Stimulated activated CD4-positive, alpha-beta T cell treated with anti-CD3 and anti-CD28 coated beads, Interleukin-1b, Interleukin-23, amount 100 ng/mL, for 4 hours (primary cell): ENCODE results near the gene GRM4.

Source experiments
- DNase-seq, 2 donors: peaks; one replicate each; pipeline ENCODE4 v3.0.0-alpha.2; 2020; ENCODE audit warnings: low read depth in 2 of 2

Gene GRM4

DNA sequence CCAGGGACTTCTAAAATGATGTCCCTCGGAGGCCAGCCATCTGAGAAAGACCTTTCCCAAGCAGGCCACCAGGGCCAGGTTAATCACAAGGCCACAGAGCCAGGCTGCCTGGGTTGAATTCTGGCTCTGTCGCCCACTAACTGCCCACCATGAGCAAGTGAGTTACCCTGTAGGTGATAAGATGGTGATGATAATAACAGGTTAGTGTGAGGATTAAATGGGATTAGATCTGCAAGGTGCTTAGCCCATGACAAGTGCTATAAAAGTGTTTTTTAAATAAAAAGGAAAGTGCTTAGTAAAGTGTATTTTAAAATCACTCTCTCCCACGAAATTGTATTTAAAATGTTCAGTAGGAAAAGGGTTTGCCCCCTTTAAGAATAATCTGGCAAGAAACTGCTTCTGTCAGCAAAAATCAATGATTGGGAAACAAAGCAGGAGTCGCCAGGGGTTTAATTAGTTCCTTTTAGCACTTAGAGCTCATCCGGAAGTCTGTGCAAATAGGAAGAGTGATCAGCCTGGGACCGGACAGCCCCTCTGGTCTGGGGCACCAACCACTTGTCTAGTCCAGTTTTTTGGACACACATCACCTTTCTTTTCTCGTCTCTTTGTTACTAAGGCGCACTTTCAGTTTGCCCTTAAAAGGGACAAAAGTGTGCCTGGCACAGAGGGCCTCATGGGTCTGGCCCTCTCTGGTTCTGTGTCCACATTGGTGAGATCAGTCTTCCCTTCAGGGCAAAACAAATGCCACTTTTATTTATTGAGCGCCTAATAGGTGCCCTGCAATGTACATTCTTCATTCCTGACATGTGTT, 150.4 kb downstream of the GRM4 start:
- DNase-seq = no peak

DNA sequence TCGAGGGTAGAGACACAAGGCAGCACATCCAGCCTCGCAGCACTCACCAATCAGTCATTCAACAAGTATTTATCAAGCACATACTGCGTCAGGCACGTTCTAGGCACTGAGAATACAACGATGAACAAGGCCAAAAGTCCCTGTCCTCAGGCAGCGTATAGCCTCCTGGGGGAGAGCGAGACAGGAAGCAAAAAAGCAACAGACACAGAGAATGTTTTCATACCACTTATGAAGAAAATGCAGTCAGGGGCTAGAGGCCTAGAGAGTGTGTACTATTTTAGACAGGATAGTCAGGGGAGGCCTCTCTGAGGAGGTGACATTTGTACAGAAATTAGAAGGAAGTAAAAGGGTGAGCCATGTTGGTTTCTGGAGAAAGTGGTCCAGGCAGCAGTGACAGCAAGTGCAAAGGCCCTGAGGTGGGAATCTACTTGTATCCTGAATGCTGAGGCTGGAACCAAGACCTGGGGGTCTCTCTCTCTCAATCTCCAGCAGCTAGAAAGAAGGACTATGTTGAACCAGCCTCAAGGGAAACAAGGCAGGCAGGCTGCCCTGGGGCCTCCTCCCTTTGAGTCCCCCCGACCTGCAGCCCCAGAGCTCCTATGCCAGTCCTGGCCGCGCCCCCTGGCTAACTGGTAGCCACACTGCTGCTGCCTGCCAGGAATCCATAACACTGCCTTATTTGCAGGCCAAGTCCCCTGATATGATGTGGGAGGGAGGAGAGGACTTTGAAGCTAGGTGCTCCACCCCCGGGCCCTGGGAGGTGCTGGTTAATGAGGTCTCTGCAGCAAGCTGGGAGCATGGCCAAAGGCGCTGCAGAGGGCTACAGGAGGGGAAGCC, 151.2 kb downstream of the GRM4 start:
- DNase-seq = no peak

DNA sequence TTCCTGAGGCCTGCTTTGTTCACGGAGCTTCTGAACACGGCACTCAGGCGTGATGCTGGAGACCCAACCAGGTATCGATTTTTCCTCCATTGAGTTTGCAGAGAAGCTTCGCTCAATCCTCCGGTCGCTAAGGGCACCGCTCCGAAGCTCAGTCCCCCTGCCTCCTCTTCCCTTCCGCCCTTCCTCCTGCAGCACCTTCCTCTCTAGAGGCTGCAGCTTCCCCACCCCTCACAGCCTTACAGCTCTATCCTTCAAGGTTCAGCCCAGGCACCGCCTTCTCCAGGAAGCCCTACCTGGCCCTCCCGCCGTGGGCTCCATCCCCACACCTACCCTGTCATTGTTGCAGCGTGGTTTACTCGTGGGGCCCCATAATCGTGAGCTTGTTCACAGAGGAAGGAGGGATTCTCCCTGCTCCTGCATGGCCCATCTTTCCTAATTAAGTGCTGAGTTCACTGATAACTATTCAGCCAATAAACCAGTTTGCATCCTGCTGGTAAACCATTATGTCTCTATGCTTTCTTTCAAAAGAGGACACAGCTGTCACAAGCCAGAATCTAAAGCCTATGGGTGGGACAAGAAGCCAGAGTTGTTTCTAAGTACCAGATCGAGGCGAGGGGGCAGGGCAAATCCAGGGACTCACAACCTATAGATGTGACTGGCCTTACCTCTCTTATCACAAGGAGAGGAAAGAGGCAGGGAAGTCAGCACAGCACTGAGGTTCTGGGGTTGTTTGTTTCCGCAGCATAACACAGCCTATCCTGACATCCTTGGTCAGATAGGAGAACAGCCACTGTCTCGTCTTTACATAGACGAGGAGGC, 152.0 kb downstream of the GRM4 start:
- DNase-seq = no peak

DNA sequence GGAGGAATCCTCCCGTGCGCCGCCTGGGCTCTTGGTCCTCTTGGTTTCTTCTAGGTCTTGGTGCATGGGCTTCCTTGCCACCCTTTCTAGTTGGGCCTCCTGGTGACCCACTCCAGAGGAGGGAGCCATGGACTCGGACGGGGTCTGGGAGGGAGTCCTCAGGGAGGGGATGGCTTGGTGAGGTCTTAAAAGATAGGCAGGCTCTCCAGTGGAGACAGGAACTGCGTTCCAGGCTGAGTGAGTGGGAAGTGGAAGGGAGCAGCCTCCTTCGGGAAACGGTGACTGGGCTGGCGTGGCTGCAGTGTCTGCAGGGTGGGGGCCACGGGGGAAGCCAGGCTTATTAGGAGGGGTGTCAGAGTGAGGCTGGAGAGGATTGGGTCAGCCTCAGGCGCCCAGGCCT, 152.8 kb downstream of the GRM4 start:
- DNase-seq = no peak

DNA sequence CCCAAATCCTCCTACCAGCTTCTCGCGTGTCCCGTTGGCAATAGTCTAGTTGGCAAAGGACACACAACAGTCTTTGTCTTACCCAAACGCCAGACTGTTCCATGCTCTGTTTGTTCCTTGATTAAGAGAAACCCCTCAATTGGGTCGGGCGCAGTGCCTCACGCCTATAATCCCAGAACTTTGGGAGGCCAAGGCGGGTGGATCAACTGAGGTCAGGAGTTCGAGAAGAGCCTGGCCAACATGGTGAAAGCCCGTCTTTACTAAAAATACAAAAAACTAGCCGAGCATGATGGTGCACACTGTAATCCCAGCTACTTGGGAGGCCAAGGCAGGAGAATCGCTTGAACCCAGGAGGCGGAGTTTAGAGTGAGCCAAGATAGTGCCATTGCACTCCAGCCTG, 153.7 kb downstream of the GRM4 start:
- no peak for DNase-seq

DNA sequence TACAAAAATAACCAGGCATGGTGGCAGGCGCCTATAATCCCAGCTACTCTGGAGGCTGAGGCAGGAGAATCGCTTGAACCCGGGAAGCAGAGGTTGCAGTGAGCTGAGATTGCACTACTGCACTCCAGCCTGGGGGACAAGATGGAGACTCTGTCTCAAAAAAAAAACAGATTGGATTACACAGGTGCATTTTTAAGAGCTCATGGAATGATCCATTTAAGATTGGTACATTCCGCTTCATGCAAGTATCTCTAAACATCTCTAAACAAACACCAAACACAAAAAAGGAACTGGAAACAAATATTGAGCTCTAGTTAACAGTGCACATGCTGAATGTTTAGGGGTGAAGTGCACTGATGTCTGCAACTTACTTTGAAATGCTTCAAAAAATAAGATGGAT, 154.3 kb downstream of the GRM4 start:
- DNase-seq = no peak

DNA sequence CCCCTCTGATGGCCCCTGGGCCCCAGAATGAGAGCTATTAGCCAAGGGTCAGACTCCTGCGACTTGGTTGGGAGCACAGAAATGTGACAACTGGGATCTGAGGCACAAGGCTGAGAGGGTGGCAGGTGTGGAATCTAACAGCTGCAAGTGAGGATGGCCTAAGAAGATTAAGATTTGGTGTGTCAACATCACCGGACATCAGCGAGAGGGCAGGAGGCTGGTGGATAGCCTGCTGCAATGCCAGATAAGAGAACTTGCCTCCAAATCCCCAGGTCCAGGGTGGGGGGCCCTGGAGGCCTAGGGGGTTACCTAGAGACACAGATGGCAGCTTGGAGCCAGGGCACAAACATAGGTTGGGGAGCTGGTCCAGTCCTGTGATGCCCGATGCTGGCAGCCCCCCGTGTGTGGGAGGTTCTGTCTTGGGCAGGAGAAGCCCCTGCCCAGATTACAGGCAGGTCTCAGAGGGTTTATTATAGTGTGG, 155.8 kb downstream of the GRM4 start:
- DNase-seq = no peak

DNA sequence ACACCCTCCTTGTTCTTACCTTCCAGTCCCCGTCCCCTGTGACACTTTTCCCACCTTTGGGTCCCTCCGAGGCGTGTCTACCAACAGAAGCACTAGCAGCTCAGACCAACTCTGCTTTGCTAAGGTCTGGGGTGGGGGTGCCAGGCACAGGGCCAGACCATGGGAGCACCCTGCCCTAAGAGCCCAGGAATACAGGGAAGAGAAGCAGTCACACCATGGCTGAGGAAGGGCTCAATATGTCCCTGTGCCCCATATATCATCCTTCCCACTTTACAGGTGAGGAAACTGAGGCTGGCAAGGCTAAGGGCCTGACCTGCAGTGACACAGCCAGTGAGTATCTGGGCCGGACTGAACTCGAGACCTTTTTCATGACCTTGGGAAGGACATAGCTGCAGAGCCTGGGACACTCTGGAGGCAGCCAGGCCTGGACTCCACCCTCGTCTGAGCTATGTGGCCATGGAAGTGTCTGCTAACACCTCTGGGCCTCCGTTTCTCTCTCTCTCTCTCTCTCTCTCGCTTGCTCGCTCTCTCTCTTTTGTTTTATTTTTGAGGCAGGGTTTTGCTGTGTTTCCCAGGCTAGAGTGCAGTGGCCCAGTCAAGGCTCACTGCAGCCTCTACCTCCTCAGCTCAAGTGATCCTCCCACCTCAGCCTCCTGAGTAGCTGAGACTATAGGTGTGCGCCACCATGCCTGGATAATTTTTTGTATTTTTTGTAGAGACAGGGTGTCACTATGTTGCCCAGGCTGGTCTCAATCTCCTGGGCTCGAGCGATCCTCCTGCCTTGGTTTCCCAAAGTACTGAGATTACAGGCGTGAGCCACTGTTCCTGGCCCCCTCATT, 156.7 kb downstream of the GRM4 start:
- DNase-seq = no peak

DNA sequence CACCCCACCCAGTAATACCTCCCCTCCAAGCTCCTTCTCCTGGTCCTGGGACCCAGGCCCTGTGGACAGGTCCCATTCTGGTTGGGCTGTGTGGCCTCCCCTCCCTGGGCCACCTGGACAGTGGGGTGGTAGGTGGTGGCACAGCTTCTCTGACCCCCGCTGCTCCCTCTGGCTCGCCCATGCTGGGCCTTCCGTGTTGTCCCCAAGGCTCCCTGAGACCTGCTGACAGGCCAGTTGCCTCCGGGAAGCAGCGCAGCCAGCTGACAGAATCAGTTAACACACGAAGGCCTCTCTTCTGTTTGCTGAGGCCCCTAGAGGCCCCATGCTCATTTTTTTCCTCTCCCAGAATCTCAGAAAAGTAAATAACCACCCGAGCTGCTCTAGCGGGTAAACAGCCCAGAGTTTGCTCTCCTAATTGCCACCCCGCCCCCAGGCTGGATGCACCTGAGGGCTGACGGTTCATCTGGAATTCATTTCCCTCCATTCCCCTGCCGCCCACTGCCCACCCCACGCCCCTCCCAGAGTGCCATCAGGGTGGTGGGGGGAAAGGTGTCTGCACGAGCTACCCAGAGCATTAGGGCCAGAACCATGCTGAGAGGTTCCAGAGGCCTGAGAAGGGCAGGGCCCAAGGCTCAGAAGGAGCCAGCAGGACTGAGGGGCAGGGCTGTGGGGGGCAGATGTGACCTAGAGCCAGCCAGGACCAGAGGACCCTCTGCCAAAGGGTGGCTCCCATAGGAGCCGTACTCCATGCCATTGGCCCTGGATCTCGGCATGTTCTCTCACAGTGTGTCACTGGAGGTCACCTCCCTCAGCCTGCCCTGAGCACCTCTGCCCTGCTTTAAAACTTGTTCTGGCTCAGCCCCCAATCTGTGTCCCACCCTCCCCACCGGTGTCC, 157.5 kb downstream of the GRM4 start:
- no peak for DNase-seq

DNA sequence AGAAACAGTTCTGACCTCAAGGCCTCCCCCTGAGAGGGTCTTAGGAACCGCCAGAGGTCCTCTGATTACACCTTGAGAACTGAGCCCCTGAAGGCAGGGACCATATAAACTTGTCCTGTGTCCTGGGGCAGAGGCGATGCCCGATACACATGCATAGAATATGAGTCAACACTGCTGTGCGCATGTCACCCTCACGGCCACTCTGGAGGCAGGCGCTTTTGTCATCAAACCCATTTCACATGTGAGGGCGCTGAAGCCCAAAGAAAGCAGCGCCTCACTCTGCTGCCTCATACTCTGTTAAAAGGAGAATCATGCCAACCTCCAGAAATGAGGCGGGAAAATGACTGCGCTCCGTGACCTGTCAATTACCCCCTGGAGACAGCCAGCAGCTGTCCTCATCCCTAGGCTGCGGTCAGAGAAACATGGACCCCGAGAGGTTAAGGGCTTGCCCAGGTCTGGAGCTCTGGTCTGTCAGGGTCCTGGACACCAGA, 158.3 kb downstream of the GRM4 start:
- no peak for DNase-seq

DNA sequence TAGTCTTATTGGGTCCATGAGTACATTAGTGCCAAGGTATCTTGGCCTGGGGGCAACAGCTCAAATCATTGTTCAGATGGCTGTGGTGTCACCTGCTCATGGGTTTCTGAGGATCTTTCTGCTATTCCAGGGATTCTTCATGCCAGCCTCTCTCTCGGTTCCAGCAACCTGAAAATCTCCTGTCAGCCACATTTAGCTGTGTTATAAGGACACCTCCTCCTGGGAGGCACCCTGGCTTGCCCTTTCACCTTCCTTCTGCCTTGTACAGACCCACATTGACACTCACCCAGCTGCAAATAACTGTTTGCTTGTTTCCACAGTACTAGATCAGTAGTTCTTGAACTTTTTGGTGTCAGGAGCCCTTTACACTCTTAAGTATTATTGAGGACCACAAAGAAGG, 159.9 kb downstream of the GRM4 start:
- no peak for DNase-seq

DNA sequence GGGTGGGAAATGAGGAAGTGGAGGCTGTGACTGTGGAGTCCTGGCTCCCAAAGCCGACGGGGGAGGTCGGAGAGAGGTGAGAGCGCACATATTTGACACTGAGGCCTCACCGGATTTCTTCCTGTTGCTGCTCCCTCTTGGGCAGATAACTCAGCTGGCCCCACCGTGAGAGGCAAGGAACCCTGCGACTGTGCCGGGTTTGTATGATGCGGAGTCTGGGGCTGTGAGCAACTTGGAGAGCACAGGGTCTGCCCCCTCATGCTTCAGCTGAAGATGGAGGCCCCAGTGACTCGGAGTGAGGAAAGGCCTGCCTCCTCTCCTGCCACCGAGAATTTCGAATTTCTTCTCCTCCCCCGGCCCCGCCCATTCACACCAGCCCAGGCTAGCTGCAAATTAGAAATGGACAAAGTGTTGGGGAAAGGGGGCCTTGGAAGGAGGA, 160.6 kb downstream of the GRM4 start:
- DNase-seq = no peak

DNA sequence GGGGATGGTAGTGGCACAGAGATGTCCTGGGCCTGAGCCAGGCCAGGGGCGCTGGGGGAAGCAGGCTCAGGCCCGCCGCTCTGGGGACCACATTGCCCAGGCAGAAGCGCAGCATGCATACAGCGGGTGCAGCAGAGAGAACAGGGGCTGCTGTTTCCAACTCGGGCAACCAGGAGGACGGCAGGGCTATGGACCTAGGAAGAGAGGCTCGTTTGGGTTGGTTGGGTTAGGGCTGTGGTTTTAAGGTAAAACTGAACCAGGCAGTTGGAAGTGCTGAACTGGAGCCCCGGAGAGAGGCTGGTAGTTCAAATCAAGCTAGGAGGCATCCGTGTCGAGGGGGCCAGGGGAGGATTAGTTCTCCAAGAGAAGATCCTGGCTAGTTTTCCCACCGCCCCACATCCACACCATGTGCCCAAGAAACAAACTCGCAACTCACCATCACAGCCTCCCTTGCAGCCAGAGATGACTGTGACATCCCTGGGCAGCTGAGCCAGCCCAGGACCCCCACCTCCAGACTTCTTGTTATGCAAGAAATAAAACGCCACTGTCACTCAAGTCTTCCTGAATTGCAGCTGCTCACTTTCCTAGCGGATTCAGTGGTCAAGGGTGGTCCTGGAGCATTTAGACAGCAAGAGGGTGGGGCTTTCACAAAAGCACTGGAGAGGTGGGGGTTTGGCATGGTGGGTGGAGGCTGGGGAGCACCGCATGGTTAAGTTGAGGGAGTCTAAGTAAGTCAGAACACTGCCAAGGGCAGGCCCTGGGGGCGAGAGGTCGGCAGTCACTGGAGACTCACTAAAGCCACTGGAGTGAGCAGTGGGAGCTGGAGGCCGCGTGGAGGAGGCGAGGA, 161.2 kb downstream of the GRM4 start:
- no peak for DNase-seq

DNA sequence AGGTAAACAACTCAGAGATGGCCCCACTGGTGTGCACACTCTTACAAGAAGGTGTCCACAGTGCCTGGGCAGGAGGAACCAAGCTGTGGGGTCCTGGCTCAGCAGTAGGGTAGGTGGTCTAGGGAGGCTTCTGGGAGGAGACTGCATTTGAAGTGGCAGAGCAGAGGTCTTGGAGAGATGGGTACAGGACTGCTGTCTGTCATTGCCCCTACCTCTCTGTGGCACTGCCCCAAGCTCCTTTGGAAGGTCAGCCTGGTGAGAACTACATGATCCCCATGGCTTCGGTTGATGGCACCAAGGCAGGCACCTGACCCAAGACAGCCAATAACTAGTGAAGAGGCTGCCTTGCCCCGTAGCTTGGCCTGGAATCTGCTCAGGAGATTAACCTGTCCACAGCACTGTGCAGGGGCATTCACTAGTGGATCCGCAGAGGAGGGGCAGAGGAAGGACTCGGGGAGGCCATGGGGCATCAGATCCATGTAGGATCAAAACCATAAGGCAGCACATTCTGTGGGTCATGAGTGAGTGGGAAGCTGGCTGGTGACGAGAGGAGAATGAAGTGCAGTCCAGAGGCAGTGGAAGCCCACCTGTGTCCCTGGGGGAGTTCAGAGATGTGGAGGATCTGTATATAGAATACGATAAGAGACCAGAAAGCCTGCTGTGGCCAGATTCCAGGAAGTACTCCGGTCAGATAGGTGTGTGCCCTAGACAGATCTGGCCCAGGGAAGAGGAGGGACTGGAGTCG, 162.0 kb downstream of the GRM4 start:
- no peak for DNase-seq

DNA sequence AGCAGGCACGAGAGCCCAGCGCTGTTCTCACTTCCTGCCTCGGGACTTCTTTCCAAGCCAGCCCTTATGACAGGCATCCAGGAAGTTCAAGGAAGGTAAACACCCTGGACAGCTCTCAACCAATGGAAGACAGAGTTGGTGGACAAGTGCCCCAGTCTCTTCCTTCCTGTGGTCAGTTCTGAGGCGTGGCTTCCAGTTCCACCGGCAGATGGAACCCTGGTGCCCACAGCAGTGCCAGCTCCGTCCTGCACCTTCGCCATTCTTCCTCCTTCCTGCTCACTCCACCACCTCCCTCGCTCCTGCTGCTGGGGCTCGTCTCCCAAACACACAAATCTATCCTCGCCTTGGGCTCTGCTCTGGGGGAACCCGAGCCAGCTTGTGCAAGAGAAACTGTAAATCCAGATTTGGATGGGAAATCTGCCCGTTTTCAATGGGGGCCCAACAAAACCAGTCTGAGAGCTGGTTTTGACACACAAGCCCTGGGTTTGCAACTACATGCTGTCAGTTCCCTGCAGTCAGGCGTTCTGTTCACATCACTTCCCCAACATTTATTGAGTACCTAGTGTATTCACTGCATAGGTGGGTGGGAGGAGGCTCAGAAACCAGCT, 162.7 kb downstream of the GRM4 start:
- DNase-seq = no peak

DNA sequence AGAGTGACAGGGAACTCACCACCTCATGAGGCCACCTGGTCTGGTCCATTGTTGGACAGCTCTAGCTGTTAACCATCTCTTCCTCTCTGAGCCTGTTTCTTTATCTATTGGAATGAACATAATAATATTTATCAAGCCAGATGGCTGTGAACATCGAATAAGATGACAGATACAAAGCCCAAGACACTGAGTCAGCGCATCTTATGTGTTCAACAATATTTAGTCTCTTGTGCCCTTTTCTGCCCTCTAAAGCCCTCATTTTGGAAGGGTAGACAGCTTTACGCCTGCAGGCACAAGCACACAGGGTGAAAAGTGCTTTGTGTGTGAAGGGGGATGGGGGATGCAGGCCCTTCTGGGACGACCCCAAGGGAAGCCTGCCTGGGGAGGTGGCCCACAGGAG, 164.0 kb downstream of the GRM4 start:
- no peak for DNase-seq

DNA sequence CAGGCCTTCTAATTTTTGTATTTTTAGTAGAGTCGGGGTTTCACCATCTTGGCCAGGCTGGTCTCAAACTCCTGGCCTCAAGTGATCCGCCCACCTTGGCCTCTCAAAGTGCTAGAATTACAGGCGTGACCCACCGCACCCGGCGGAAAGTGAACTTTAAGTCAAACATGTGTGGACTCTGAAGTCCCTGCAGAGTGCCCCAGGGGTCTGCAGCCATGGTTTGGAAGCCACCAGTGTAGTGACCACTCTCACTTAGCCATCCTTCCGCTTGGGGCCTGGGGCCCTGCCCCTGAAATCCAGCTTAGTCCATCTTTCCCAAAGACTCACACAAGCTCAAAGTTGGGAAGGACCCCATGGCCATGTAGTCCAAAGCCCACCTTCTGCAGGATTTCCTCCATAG, 164.5 kb downstream of the GRM4 start:
- no peak for DNase-seq
